Hematopoietic multipotent progenitor cell (in vitro differentiated cells): ENCODE measurements around the gene TNN. TPM values are rescaled to one million over a fixed set of nuclear protein-coding genes. Genes with fewer than 3 reads are reported as not detected.
A peak's percentile ranks its signal among the peaks of the same experiment; 100 is the strongest.
"Not testable (repeated sequence)": the region's sequence is repeated elsewhere in the genome, so short reads cannot be mapped to it uniquely, and the experiment has no call there.

Source experiments
- DNase-seq, 3 donors: peaks; one replicate each; pipeline ENCODE4 v3.0.0-alpha.2; 2011 to 2015; ENCODE audit warnings: low read depth in 2 of 3, low spot score in 2 of 3
- total RNA-seq: library from RNA; depleted of rRNA; stranded (reverse); fragments of >200 nt; gene quantifications from one replicate; pipeline ENCODE4 v1.2.3, GENCODE V29; 2012

Gene TNN
- total RNA-seq, 1 donor, result not detected

GRCh38 chr1:175108331-175108820, 40.7 kb downstream of the TNN start:
- DNase-seq, result not testable (repeated sequence)

- no peak for DNase-seq
These were observed 47.4 kb downstream of the TNN start for GRCh38 chr1:175114996-175115395.

GRCh38 chr1:175116210-175116798, 48.7 kb downstream of the TNN start:
- no peak for DNase-seq

GRCh38 chr1:175116903-175117302, 49.3 kb downstream of the TNN start:
- DNase-seq, result no peak

- no peak for DNase-seq
These were observed 51.0 kb downstream of the TNN start for GRCh38 chr1:175118375-175119367.

- no peak for DNase-seq
These were observed 52.9 kb downstream of the TNN start for GRCh38 chr1:175120511-175120910.

GRCh38 chr1:175124861-175125260, 57.2 kb downstream of the TNN start:
- DNase-seq, result peak in 1 of 3 donors; percentile 26

- DNase-seq, result no peak
These were observed 58.7 kb downstream of the TNN start for GRCh38 chr1:175126347-175126746.

GRCh38 chr1:175127565-175127964, 59.9 kb downstream of the TNN start:
- DNase-seq, result no peak

GRCh38 chr1:175128523-175128922, 60.9 kb downstream of the TNN start:
- DNase-seq, result no peak

GRCh38 chr1:175129182-175129581, 61.5 kb downstream of the TNN start:
- no peak for DNase-seq

GRCh38 chr1:175129644-175129996, 62.0 kb downstream of the TNN start:
- no peak for DNase-seq

- no peak for DNase-seq
These were observed 62.5 kb downstream of the TNN start for GRCh38 chr1:175129997-175130648.

- DNase-seq, result no peak
These were observed 63.0 kb downstream of the TNN start for GRCh38 chr1:175130649-175131045.

GRCh38 chr1:175131095-175131494, 63.5 kb downstream of the TNN start:
- DNase-seq, result no peak

- DNase-seq, result no peak
These were observed 64.8 kb downstream of the TNN start for GRCh38 chr1:175132436-175132835.

- DNase-seq, result no peak
These were observed 66.2 kb downstream of the TNN start for GRCh38 chr1:175133673-175134435.

- DNase-seq, result no peak
These were observed 66.9 kb downstream of the TNN start for GRCh38 chr1:175134500-175134899.

GRCh38 chr1:175136246-175136645, 68.6 kb downstream of the TNN start:
- DNase-seq, result no peak

- no peak for DNase-seq
These were observed 69.7 kb downstream of the TNN start for GRCh38 chr1:175137369-175137768.

GRCh38 chr1:175138579-175138978, 70.9 kb downstream of the TNN start:
- DNase-seq, result no peak
